Endodermal cell (in vitro differentiated cells): ENCODE results near the gene TMEM61. TPM values are rescaled to one million over a fixed set of nuclear protein-coding genes. Genes with fewer than 3 reads are reported as not detected.

ENCODE experiments used
- DNase-seq: peaks from one replicate; pipeline ENCODE4 v3.0.0-alpha.2; 2017
- H3K27ac ChIP-seq: 2 replicates; pipeline ENCODE4 v1.5.1; 2013; ENCODE audit warnings: mild to moderate bottlenecking, low read depth, low read length, moderate library complexity
- H3K27me3 ChIP-seq: 2 replicates; pipeline ENCODE4 v1.6.1; 2013; ENCODE audit warnings: mild to moderate bottlenecking, low read length, moderate library complexity; ENCODE audit not compliant: insufficient read depth, control insufficient read depth, poor library complexity, severe bottlenecking
- H3K36me3 ChIP-seq: 2 replicates; pipeline ENCODE4 v1.7.0; 2013; ENCODE audit warnings: mild to moderate bottlenecking, low read length, moderate library complexity; ENCODE audit not compliant: control insufficient read depth, insufficient read depth
- H3K4me1 ChIP-seq: one replicate; pipeline ENCODE4 v1.7.0; 2013; ENCODE audit warnings: low read length; ENCODE audit not compliant: control insufficient read depth, insufficient read depth
- H3K4me3 ChIP-seq: 2 replicates; pipeline ENCODE4 v1.5.1; 2013; ENCODE audit warnings: mild to moderate bottlenecking, low read length, moderate library complexity
- H3K9ac ChIP-seq: 2 replicates; pipeline ENCODE4 v1.6.1; 2013; ENCODE audit warnings: mild to moderate bottlenecking, low read length, moderate library complexity; ENCODE audit not compliant: poor library complexity, severe bottlenecking; ENCODE audit errors: extremely low read depth
- H3K9me3 ChIP-seq: 2 replicates; pipeline ENCODE4 v1.6.1; 2013; ENCODE audit warnings: mild to moderate bottlenecking, low read length, moderate library complexity; ENCODE audit not compliant: control insufficient read depth
- H3K27ac Mint-ChIP-seq: 2 replicates; pipeline ENCODE4 v1.8.0; 2020; ENCODE audit warnings: mixed read lengths
- H3K27me3 Mint-ChIP-seq: 2 replicates; pipeline ENCODE4 v1.8.0; 2021; ENCODE audit warnings: mild to moderate bottlenecking, mixed read lengths; ENCODE audit not compliant: insufficient read depth
- H3K36me3 Mint-ChIP-seq: 2 replicates; pipeline ENCODE4 v1.8.0; 2020; ENCODE audit warnings: low read depth, mixed read lengths
- H3K4me1 Mint-ChIP-seq: 2 replicates; pipeline ENCODE4 v1.8.0; 2020; ENCODE audit warnings: mixed read lengths
- H3K4me3 Mint-ChIP-seq: 2 replicates; pipeline ENCODE4 v1.8.0; 2020; ENCODE audit warnings: mild to moderate bottlenecking, moderate library complexity, mixed read lengths
- H3K9me3 Mint-ChIP-seq: 2 replicates; pipeline ENCODE4 v1.8.0; 2020; ENCODE audit warnings: mild to moderate bottlenecking, mixed read lengths
- WGBS, 2 experiments: methylation state at CpG; one replicate each; pipeline versions ENCODE4 v1.1.5 to v1.1.7; 2013; ENCODE audit warnings: missing lambda C conversion rate in 2 of 2, mixed read lengths in 1 of 2; ENCODE audit not compliant: insufficient coverage in 1 of 2, insufficient read length in 1 of 2; 5-methylcytosine and 5-hydroxymethylcytosine counted together
- total RNA-seq, 2 donors: library from RNA; stranded (reverse); fragmentation: NEBNext Ultra II Directional in 1 of 2; extraction: Animal tissue kit (Norgen Biotek cat#: 25700) in 1 of 2; gene quantifications; 2 replicates in 1 of 2; 3 replicates in 1 of 2; pipeline ENCODE4 v1.2.1, GENCODE V29; 2021
- TF ChIP-seq, protein P1 (sequence below): fragments of 200-600 bp; sonication (generic); conservative IDR thresholded peaks from 2 replicates; pipeline ENCODE4 v1.5.0; 2021; ENCODE audit warnings: antibody characterized with exemption, mild to moderate bottlenecking

TMEM61 gene
- total RNA-seq, 2 donors from 2014 or later, result not detected

DNA sequence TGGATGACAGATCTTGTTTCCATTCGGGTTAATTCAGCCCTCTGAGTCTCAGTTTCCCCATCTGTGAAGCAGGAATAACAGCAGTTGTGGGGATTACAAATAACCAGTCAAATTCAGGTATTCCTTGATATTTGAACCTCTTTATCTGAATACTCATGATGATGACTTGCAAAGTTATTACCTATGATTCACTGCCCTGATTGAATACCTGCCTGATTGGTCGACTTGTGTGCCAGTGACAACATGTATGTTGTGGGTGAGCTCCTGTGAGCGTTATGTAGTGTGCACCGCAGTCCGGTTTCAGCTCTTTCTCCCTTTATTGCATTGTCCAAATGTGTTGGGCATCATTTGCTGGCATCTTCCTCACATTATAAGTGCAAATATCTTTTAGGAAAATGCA is 9.5 kb upstream of the TMEM61 start:
- H3K36me3 Mint-ChIP-seq, result no peaks in the 10 kb centered on the region
- DNase-seq, result no peak
- WGBS, 2 experiments, result 90 to 96% methylated on average over 4 to 5 of the region's 5 CpGs

DNA sequence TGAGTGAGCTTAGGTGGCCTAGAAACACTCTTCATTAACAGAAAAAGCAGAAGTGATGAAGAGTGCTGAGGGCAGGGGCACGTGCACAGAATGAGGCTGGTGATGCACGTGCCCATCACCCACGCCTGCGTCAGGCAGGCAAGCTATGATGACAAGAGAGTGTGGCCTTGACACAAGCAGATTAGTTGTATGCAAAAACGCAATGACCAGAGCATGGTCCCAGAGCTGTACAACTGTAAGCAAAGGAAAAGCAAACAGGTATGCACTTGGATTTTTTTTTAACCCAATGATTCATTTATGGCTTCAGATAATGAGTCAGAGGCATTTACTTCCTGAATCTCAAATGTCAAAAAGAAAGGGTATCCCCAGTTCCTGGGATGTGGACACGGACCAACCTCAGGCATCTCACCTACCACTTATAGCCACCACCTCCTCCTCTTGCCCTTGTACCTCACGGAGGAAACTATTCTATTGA is 9.1 kb upstream of the TMEM61 start:
- Histone ChIP-seq H3K27me3 (no peaks in the 10 kb centered on the region), H3K9ac (no peak overlapping the region), H3K4me3 (no peak overlapping the region), H3K9me3 (no peaks in the 10 kb centered on the region), H3K27ac (no peak overlapping the region), H3K36me3 (no peaks in the 10 kb centered on the region), H3K4me1 (no peaks in the 10 kb centered on the region)
- H3K36me3 Mint-ChIP-seq, result no peaks in the 10 kb centered on the region
- no peak overlapping the region for H3K27ac Mint-ChIP-seq
- 87 to 93% methylated on average over 5 to 6 of the region's 7 CpGs for WGBS, 2 experiments
- H3K4me3 Mint-ChIP-seq, result no peak overlapping the region
- H3K9me3 Mint-ChIP-seq, result no peaks in the 10 kb centered on the region
- H3K27me3 Mint-ChIP-seq, result peaks cover 12% of the 10 kb centered on the region
- peak; percentile 10 for DNase-seq
- TF ChIP-seq, protein P1, sequence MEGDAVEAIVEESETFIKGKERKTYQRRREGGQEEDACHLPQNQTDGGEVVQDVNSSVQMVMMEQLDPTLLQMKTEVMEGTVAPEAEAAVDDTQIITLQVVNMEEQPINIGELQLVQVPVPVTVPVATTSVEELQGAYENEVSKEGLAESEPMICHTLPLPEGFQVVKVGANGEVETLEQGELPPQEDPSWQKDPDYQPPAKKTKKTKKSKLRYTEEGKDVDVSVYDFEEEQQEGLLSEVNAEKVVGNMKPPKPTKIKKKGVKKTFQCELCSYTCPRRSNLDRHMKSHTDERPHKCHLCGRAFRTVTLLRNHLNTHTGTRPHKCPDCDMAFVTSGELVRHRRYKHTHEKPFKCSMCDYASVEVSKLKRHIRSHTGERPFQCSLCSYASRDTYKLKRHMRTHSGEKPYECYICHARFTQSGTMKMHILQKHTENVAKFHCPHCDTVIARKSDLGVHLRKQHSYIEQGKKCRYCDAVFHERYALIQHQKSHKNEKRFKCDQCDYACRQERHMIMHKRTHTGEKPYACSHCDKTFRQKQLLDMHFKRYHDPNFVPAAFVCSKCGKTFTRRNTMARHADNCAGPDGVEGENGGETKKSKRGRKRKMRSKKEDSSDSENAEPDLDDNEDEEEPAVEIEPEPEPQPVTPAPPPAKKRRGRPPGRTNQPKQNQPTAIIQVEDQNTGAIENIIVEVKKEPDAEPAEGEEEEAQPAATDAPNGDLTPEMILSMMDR, result no peak
- H3K4me1 Mint-ChIP-seq, result peaks cover 2% of the 10 kb centered on the region

More for the DNA sequence above, 9.5 kb upstream of the TMEM61 start:
- TF ChIP-seq, protein P1, result no peak
- H3K27me3 ChIP-seq, result no peaks in the 10 kb centered on the region
- H3K9me3 Mint-ChIP-seq, result no peaks in the 10 kb centered on the region
- no peak overlapping the region for H3K27ac ChIP-seq
- no peak overlapping the region for H3K4me3 ChIP-seq
- H3K4me1 Mint-ChIP-seq, result peaks cover 2% of the 10 kb centered on the region
- no peaks in the 10 kb centered on the region for H3K36me3 ChIP-seq
- H3K27ac Mint-ChIP-seq, result no peak overlapping the region
- no peaks in the 10 kb centered on the region for H3K4me1 ChIP-seq
- H3K27me3 Mint-ChIP-seq, result peaks cover 12% of the 10 kb centered on the region
- no peak overlapping the region for H3K9ac ChIP-seq
- H3K4me3 Mint-ChIP-seq, result no peak overlapping the region
- H3K9me3 ChIP-seq, result no peaks in the 10 kb centered on the region

DNA sequence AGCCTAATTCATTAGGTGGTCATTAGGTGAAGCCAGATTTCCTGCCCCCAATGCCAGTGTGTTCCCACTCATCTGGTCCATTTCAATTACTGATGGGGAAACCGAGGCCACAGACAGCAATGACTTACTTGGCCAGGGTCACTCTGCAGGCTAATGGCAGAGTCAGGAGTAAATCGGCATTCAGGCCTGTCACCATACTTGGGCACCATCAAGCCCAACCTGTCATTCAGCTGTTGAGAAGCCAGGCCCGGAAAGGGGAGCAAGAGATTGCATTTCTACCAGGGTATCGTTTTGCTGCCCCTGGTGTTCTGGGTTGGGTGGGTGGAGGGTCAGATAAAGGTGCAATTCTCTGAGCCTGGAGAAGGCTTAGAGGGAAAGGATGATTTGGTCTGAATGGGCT is 8.0 kb upstream of the TMEM61 start:
- no peaks in the 10 kb centered on the region for H3K27me3 ChIP-seq
- TF ChIP-seq, protein P1, result no peak
- 90 to 92% methylated on average over 2 to 4 of the region's 4 CpGs for WGBS, 2 experiments
- Mint-ChIP-seq H3K9me3 (no peaks in the 10 kb centered on the region), H3K27me3 (peaks cover 6% of the 10 kb centered on the region), H3K36me3 (no peaks in the 10 kb centered on the region), H3K4me1 (peaks cover 2% of the 10 kb centered on the region), H3K4me3 (no peak overlapping the region), H3K27ac (no peak overlapping the region)
- no peak overlapping the region for H3K27ac ChIP-seq
- peak; percentile 37 for DNase-seq
- H3K4me3 ChIP-seq, result no peak overlapping the region
- no peak overlapping the region for H3K9ac ChIP-seq
- no peaks in the 10 kb centered on the region for H3K36me3 ChIP-seq
- no peaks in the 10 kb centered on the region for H3K9me3 ChIP-seq
- H3K4me1 ChIP-seq, result no peaks in the 10 kb centered on the region
